Keratinocyte (primary cell): ENCODE results near the gene PPM1M. TPM values are rescaled to one million over a fixed set of nuclear protein-coding genes. Genes with fewer than 3 reads are reported as not detected.

Experiments used
- DNase-seq: peaks from one replicate; pipeline ENCODE4 v3.0.0-alpha.2; 2011; ENCODE audit warnings: low read depth, missing footprints, low spot score
- FAIRE-seq: peaks from 2 replicates; lab custom pipeline; 2011; peaks lifted over from hg19 to GRCh38; lab: Jason Lieb, UNC
- H2AFZ ChIP-seq: 2 replicates; pipeline ENCODE4 v1.6.0; 2012; ENCODE audit warnings: low read length, control low read depth, inconsistent platforms; ENCODE audit not compliant: control insufficient read depth
- H3K27ac ChIP-seq: 2 replicates; pipeline ENCODE4 v1.5.1; 2011; ENCODE audit warnings: low read length; ENCODE audit not compliant: control insufficient read depth, insufficient read depth
- H3K27me3 ChIP-seq: 3 replicates; pipeline ENCODE4 v1.6.0; 2011; ENCODE audit warnings: low read length; ENCODE audit not compliant: control insufficient read depth, insufficient read depth; ENCODE audit errors: extremely low read depth
- H3K36me3 ChIP-seq, 2 experiments: 2 replicates in 1 of 2; 3 replicates in 1 of 2; pipeline ENCODE4 v1.5.1; 2011; ENCODE audit warnings: low read length in 2 of 2, mild to moderate bottlenecking in 1 of 2; ENCODE audit not compliant: control insufficient read depth in 2 of 2, insufficient read depth in 2 of 2; ENCODE audit errors: extremely low read depth in 1 of 2
- H3K4me1 ChIP-seq: 3 replicates; pipeline ENCODE4 v1.5.1; 2011; ENCODE audit warnings: low read length; ENCODE audit not compliant: control insufficient read depth, insufficient read depth; ENCODE audit errors: extremely low read depth
- H3K4me2 ChIP-seq: 3 replicates; pipeline ENCODE4 v1.6.0; 2011; ENCODE audit warnings: low read depth, low read length; ENCODE audit not compliant: control insufficient read depth, insufficient read depth; ENCODE audit errors: extremely low read depth
- H3K4me3 ChIP-seq, 3 experiments: fragments of 200-600 bp in 1 of 3; sonication (generic) in 1 of 3; 2 replicates in 2 of 3; 3 replicates in 1 of 3; pipeline ENCODE4 v1.5.1; 2011 to 2016; ENCODE audit warnings: low read length in 3 of 3, mild to moderate bottlenecking in 3 of 3, control low read depth in 2 of 3, inconsistent platforms in 1 of 3, low read depth in 1 of 3, mixed read lengths in 1 of 3, mixed run types in 1 of 3, moderate library complexity in 1 of 3; ENCODE audit not compliant: control insufficient read depth in 2 of 3, insufficient read depth in 2 of 3; ENCODE audit errors: extremely low read depth in 1 of 3
- H3K79me2 ChIP-seq: 2 replicates; pipeline ENCODE4 v1.6.0; 2012; ENCODE audit warnings: low read length; ENCODE audit not compliant: control insufficient read depth, insufficient read depth
- H3K9ac ChIP-seq: 3 replicates; pipeline ENCODE4 v1.6.0; 2011; ENCODE audit warnings: low read length; ENCODE audit not compliant: control insufficient read depth, insufficient read depth; ENCODE audit errors: extremely low read depth
- H3K9me1 ChIP-seq: 3 replicates; pipeline ENCODE4 v1.6.0; 2011; ENCODE audit warnings: low read length; ENCODE audit not compliant: control insufficient read depth, insufficient read depth; ENCODE audit errors: extremely low read depth
- H3K9me3 ChIP-seq: 2 replicates; pipeline ENCODE4 v1.5.1; 2012; ENCODE audit warnings: low read depth, low read length; ENCODE audit not compliant: control insufficient read depth
- H4K20me1 ChIP-seq: 3 replicates; pipeline ENCODE4 v1.6.0; 2011; ENCODE audit warnings: low read length; ENCODE audit not compliant: control insufficient read depth, insufficient read depth; ENCODE audit errors: extremely low read depth
- EZH2 ChIP-seq: IDR thresholded peaks from one replicate; pipeline ENCODE4 v1.6.1; 2012; ENCODE audit warnings: inconsistent platforms, mild to moderate bottlenecking, low read length, moderate library complexity
- dilution Hi-C: fragments of 300-500 bp; cut with MboI; formaldehyde crosslinking; loops from one replicate; pipeline ENCODE4 v1.7.0; 2020; ENCODE audit warnings: low sequenced_read_pairs; ENCODE audit not compliant: extremely low pct_ligation_motif_present
- polyA plus RNA-seq, 5 experiments: library from polyadenylated mRNA; depleted of rRNA in 3 of 5; stranded (reverse) in 3 of 5; stranded (forward) in 1 of 5; unstranded in 1 of 5; fragments of >200 nt; gene quantifications; 1 replicate in 1 of 5; 2 replicates in 3 of 5; 3 replicates in 1 of 5; pipeline versions ENCODE4 v1.2.1 to v1.2.3, GENCODE V29; 2011 to 2012; ENCODE audit warnings: missing spikeins in 2 of 5, low read depth in 1 of 5, low replicate concordance in 1 of 5
- TF ChIP-seq, protein P1 (sequence below), 3 experiments: IDR thresholded peaks in 1 of 3; conservative IDR thresholded peaks in 1 of 3; optimal IDR thresholded peaks in 1 of 3; 2 replicates in 2 of 3; 3 replicates in 1 of 3; pipeline versions ENCODE3 to v1.5.1; 2011; ENCODE audit warnings: low read length in 3 of 3, mild to moderate bottlenecking in 3 of 3, moderate library complexity in 2 of 3, control low read depth in 1 of 3, inconsistent platforms in 1 of 3; ENCODE audit not compliant: insufficient read depth in 2 of 3; ENCODE audit errors: extremely low read depth in 1 of 3

The PPM1M gene
- polyA plus RNA-seq, 1 donor (not counting 4 experiments of a cell fraction or from before 2014, with no cell fraction given), result 6.4 TPM

DNA sequence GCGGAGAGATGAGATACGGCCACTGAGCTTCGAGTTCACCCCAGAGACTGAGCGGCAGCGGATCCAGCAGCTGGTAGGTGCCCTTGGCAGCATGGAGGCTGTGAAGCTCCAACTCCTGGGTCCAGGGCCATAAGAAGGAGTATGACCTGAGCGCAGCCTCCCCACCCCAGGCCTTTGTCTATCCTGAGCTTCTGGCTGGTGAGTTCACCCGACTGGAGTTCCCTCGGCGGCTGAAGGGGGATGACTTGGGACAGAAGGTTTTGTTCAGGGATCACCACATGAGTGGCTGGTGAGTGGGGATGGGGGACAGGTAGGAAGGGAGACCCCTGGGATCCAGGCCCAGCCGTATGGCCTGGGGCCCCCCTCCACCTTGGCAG is 2.6 kb downstream of the PPM1M start:
- no peaks in the 10 kb centered on the region for H4K20me1 ChIP-seq
- H3K9me3 ChIP-seq, result no peaks in the 10 kb centered on the region
- no peak for FAIRE-seq
- no peak for DNase-seq
- no peak for TF ChIP-seq EZH2
- TF ChIP-seq, protein P1, sequence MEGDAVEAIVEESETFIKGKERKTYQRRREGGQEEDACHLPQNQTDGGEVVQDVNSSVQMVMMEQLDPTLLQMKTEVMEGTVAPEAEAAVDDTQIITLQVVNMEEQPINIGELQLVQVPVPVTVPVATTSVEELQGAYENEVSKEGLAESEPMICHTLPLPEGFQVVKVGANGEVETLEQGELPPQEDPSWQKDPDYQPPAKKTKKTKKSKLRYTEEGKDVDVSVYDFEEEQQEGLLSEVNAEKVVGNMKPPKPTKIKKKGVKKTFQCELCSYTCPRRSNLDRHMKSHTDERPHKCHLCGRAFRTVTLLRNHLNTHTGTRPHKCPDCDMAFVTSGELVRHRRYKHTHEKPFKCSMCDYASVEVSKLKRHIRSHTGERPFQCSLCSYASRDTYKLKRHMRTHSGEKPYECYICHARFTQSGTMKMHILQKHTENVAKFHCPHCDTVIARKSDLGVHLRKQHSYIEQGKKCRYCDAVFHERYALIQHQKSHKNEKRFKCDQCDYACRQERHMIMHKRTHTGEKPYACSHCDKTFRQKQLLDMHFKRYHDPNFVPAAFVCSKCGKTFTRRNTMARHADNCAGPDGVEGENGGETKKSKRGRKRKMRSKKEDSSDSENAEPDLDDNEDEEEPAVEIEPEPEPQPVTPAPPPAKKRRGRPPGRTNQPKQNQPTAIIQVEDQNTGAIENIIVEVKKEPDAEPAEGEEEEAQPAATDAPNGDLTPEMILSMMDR (optimal IDR thresholded peaks at IDR 0.05 in 1 of 3, IDR thresholded peaks at IDR 0.05 in 1 of 3, conservative IDR thresholded peaks at IDR 0.05 in 1 of 3; ENCODE audit: extremely low read depth in 1 of 3, insufficient read depth in 2 of 3, low read length in 3 of 3), result no peak
- H3K4me2 ChIP-seq, result no peak overlapping the region
- H3K27ac ChIP-seq, result no peak overlapping the region
- H3K9ac ChIP-seq, result no peak overlapping the region
- dilution Hi-C loops, result no loop called here
- peaks cover 13 to 16% of the 10 kb centered on the region in 2 experiments for H3K36me3 ChIP-seq
- H3K4me1 ChIP-seq, result peaks cover 29% of the 10 kb centered on the region
- H2AFZ ChIP-seq, result no peak overlapping the region
- no peaks in the 10 kb centered on the region for H3K79me2 ChIP-seq
- H3K4me3 ChIP-seq, result no peak overlapping the region
- H3K9me1 ChIP-seq, result no peaks in the 10 kb centered on the region
- no peaks in the 10 kb centered on the region for H3K27me3 ChIP-seq

DNA sequence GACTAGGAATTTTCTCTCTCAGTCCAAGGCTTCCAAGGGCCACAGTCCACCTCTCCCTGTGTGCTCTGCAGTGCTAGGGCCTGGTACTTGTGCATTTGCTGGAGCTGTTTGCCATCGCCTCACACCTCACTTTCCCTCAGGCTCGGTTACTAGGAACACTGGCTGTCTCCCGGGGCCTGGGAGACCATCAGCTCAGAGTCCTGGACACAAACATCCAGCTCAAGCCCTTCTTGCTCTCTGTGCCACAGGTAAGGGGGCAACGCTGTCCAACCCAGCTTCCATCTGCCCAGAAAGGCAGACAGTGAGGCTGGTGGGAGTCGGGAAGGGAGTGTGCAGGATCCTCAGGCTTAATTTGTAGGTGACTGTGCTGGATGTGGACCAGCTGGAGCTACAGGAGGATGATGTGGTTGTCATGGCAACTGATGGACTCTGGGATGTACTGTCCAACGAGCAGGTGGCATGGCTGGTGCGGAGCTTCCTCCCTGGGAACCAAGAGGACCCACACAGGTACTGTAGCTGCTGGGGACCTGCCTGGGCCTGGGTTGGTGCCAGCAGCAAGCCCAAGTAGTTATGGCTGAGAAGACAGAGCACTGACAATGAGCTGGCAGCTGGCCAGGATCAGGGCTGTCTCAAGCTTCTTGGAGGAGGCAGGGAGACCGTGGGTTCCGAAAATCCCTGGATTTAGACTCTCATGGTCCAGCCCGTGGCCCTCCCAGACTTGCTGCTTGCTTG is 3.4 kb downstream of the PPM1M start:
- no peaks in the 10 kb centered on the region for H3K27me3 ChIP-seq
- DNase-seq (no peak), FAIRE-seq (no peak)
- H3K4me1 ChIP-seq, result peaks cover 28% of the 10 kb centered on the region
- peaks cover 2% of the 10 kb centered on the region for H4K20me1 ChIP-seq
- peaks cover 15 to 21% of the 10 kb centered on the region in 2 experiments for H3K36me3 ChIP-seq
- no peak overlapping the region for H3K27ac ChIP-seq
- H2AFZ ChIP-seq, result no peak overlapping the region
- H3K4me3 ChIP-seq, result no peak overlapping the region
- H3K9me1 ChIP-seq, result no peaks in the 10 kb centered on the region
- no peak overlapping the region for H3K9ac ChIP-seq
- dilution Hi-C loops, result no loop called here
- H3K9me3 ChIP-seq, result no peaks in the 10 kb centered on the region
- TF ChIP-seq EZH2, result no peak
- TF ChIP-seq, protein P1 (optimal IDR thresholded peaks at IDR 0.05 in 1 of 3, IDR thresholded peaks at IDR 0.05 in 1 of 3, conservative IDR thresholded peaks at IDR 0.05 in 1 of 3; ENCODE audit: extremely low read depth in 1 of 3, insufficient read depth in 2 of 3, low read length in 3 of 3), result no peak
- H3K4me2 ChIP-seq, result no peak overlapping the region
- no peaks in the 10 kb centered on the region for H3K79me2 ChIP-seq
